Central memory CD4-positive, alpha-beta T cell (primary cell): Measurements from ENCODE around the gene HCFC1R1.

Experiments used
- DNase-seq: peaks from one replicate; pipeline ENCODE4 v3.0.0; 2022

HCFC1R1 gene

DNA sequence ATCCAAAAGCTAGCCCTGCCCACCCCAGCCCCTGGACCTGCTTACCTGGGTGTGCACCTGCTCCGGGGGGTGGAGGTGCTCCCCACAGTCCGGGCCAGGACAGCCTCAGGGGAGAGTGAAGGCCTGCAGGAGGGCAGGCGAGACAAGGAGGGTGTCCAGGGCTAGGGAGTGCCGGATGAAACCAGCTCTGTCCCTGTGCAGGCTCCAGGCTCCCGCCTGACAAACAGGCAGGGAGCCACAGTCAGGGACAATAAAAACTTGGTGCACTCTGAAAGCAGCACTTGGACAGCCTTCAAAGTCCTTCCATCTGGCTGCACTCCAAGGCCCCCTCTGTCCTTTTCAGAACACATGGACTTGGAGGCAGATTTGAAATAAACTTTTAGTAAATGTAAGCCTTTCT lies 50.6 kb downstream of the HCFC1R1 start:
- no peak for DNase-seq
